ENCODE results near the gene ASTL. TPM values are rescaled to one million over a fixed set of nuclear protein-coding genes. Genes with fewer than 3 reads are reported as not detected.

The ASTL gene
- total and polyA plus RNA-seq, 4 donors = not detected

DNA sequence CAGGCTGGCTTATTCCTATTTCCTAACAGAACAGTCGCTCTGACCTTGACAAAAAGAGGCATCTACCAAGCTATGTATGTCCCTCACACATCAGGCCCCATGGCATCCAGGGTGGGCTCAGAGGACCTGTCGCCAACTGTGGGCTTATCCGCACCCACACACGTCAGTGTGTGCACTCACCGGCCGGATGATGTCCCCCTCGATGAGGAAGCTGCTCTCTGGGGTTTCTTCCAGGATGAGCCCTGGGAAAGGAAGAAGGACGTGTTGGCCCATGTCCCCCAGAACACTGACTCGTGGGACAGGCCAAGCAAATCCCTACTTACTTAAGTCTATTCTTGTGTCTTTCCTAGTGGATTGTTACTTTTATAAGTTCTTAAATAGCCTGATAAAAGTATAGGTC is 3.1 kb downstream of the ASTL start:
- Histone ChIP-seq H3K36me3 (ENCODE audit: control insufficient read depth in 4 of 4, insufficient read depth in 3 of 4, low read depth in 1 of 4, low read length in 3 of 4) (no peaks in the 10 kb centered on the region), H3K4me3 (ENCODE audit: low read depth in 1 of 3, low read length in 3 of 3) (no peak overlapping the region), H3K9ac (ENCODE audit: low read depth in 1 of 2, low read length in 2 of 2) (no peak overlapping the region), H3K27ac (ENCODE audit: low read depth in 1 of 2, low read length in 2 of 2) (no peak overlapping the region), H3K4me1 (ENCODE audit: control insufficient read depth in 4 of 4, insufficient read depth in 4 of 4, low read length in 3 of 4) (no peaks in the 10 kb centered on the region), H3K9me3 (ENCODE audit: control insufficient read depth in 4 of 4, low read length in 3 of 4) (no peaks in the 10 kb centered on the region), H3K27me3 (ENCODE audit: control insufficient read depth in 4 of 4, insufficient read depth in 4 of 4, low read length in 3 of 4) (no peaks in the 10 kb centered on the region)
- TF ChIP-seq, protein P1, sequence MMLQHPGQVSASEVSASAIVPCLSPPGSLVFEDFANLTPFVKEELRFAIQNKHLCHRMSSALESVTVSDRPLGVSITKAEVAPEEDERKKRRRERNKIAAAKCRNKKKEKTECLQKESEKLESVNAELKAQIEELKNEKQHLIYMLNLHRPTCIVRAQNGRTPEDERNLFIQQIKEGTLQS (IDR thresholded peaks at IDR 0.05) = no peak
- TF ChIP-seq EGR1 (IDR thresholded peaks at IDR 0.05; ENCODE audit: low read depth in 2 of 2) = no peak
- TF ChIP-seq NR2F2 (IDR thresholded peaks at IDR 0.05) = no peak
- 86% methylated on average over 9 of the region's 9 CpGs for WGBS
- DNase-seq (ENCODE audit: low spot score) = no peak

GRCh38 chr2:96134421-96134820 is 3.9 kb downstream of the ASTL start:
- no peak for TF ChIP-seq HNF4G (IDR thresholded peaks at IDR 0.05)
- no peak for TF ChIP-seq NR2F2 (IDR thresholded peaks at IDR 0.05)
- no peak for TF ChIP-seq SP1 (IDR thresholded peaks at IDR 0.05)
- TF ChIP-seq HNF4A (conservative IDR thresholded peaks at IDR 0.05) = no peak
- no peak for TF ChIP-seq FOXA1 (IDR thresholded peaks at IDR 0.05)
- TF ChIP-seq RXRA (IDR thresholded peaks at IDR 0.05) = no peak
- no peak for TF ChIP-seq GABPA (IDR thresholded peaks at IDR 0.05 in 1 of 2, conservative IDR thresholded peaks at IDR 0.05 in 1 of 2)
- 90% methylated on average over 11 of the region's 11 CpGs for WGBS

DNA sequence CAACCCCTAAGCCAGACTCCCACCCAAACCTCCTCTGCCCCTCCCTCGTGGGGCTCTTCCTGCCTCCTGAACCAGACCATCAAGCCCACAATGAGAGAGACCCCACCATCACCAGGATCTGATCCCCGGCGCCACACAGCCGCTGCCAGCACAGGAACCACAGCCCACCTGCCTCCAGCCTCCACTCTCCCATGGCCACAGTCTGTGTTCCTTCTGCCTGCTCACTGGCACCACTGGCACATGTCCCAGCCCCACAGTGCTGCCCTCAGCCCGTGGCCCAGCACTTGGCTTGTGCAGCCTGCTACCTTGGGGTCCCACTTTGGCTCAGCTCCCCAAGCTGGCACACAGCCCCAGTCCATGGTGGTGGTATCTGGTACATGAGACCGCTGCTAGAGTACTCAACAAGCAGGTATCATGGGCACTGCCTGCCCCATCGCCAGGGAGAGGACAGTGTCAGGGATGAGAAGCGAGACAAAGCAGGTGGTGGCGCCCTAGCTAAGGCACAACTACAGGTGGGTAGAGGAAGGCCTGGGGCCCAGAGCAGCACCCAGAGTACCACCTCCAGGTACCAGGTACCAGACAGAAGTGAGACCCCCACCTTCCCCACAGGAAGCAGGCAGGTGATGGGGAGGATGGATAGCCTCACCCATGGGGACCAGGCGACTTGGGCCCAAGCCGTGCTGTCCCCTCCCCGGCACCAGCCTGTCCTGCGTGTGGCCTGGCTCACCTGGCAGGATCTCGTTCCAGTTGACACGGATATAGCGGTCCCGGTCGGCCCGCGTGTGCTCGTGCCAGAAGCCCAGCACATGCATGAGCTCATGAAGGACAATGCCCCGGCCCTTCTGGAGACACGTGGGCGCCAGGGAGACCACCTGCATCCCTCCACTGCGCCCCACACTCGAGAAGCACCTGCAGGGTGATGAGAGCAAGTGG is 6.2 kb downstream of the ASTL start:
- WGBS = 94% methylated on average over 26 of the region's 26 CpGs
- H3K4me3 ChIP-seq (ENCODE audit: low read depth in 1 of 3, low read length in 3 of 3) = no peak overlapping the region
- DNase-seq (ENCODE audit: low spot score) = no peak

More at GRCh38 chr2:96134421-96134820, 3.9 kb downstream of the ASTL start:
- DNase-seq (ENCODE audit: low spot score) = no peak
- no peak overlapping the region for H3K27ac ChIP-seq (ENCODE audit: low read depth in 1 of 2, low read length in 2 of 2)
- no peak overlapping the region for H3K4me3 ChIP-seq (ENCODE audit: low read depth in 1 of 3, low read length in 3 of 3)
- H3K9me3 ChIP-seq (ENCODE audit: control insufficient read depth in 4 of 4, low read length in 3 of 4) = no peaks in the 10 kb centered on the region
- H3K36me3 ChIP-seq (ENCODE audit: control insufficient read depth in 4 of 4, insufficient read depth in 3 of 4, low read depth in 1 of 4, low read length in 3 of 4) = no peaks in the 10 kb centered on the region
- no peaks in the 10 kb centered on the region for H3K4me1 ChIP-seq (ENCODE audit: control insufficient read depth in 4 of 4, insufficient read depth in 4 of 4, low read length in 3 of 4)
- H3K27me3 ChIP-seq (ENCODE audit: control insufficient read depth in 4 of 4, insufficient read depth in 4 of 4, low read length in 3 of 4) = no peaks in the 10 kb centered on the region
- no peak overlapping the region for H3K9ac ChIP-seq (ENCODE audit: low read depth in 1 of 2, low read length in 2 of 2)

More for the DNA sequence above, 6.2 kb downstream of the ASTL start:
- Histone ChIP-seq H3K27me3 (ENCODE audit: control insufficient read depth in 4 of 4, insufficient read depth in 4 of 4, low read length in 3 of 4) (no peaks in the 10 kb centered on the region), H3K4me1 (ENCODE audit: control insufficient read depth in 4 of 4, insufficient read depth in 4 of 4, low read length in 3 of 4) (no peaks in the 10 kb centered on the region), H3K9me3 (ENCODE audit: control insufficient read depth in 4 of 4, low read length in 3 of 4) (no peaks in the 10 kb centered on the region), H3K27ac (ENCODE audit: low read depth in 1 of 2, low read length in 2 of 2) (no peak overlapping the region), H3K9ac (ENCODE audit: low read depth in 1 of 2, low read length in 2 of 2) (no peak overlapping the region), H3K36me3 (ENCODE audit: control insufficient read depth in 4 of 4, insufficient read depth in 3 of 4, low read depth in 1 of 4, low read length in 3 of 4) (no peaks in the 10 kb centered on the region)
- TF ChIP-seq REST (IDR thresholded peaks at IDR 0.05) (no peak), HNF4G (IDR thresholded peaks at IDR 0.05) (no peak), HNF4A (conservative IDR thresholded peaks at IDR 0.05) (no peak), CTCF (IDR thresholded peaks at IDR 0.05; ENCODE audit: low read depth, low read length, missing input control) (no peak)
- TF ChIP-seq, protein P2, sequence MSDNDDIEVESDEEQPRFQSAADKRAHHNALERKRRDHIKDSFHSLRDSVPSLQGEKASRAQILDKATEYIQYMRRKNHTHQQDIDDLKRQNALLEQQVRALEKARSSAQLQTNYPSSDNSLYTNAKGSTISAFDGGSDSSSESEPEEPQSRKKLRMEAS (IDR thresholded peaks at IDR 0.05) = no peak

Data from liver (tissue), 9 donors.